Measurements from ENCODE around the gene RNU1-3.
"Not testable (repeated sequence)": the region's sequence is repeated elsewhere in the genome, so short reads cannot be mapped to it uniquely, and the experiment has no call there.

DNA sequence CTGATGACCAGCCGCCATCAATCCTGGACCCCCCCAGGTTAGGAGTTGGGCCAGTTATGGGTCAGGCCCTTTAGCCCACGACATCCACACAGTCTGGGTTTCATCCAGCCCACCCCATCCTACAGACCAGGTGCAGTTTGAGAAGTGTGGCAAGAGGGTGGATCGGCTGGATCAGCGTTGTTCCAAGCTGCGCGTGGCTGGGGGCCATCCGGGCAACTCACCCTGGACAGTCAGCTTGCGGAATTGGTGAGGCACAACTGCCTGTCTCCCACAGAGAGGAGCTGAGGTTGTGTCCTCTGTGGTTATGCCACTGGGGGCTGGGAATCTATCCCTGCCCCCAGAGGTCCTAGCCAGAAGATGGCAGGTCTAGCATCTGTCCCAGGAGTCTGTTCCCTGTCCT is 18.0 kb downstream of the RNU1-3 start:
- TF ChIP-seq EGR1 (IDR thresholded peaks at IDR 0.05; ENCODE audit: low read depth); POLR2A (IDR thresholded peaks at IDR 0.05; ENCODE audit: borderline replicate concordance, extremely low read depth, insufficient read depth, insufficient read length); EZH2 (IDR thresholded peaks at IDR 0.05); YY1 (IDR thresholded peaks at IDR 0.05; ENCODE audit: extremely low read depth, insufficient replicate concordance, low read depth, low read length); CEBPB (IDR thresholded peaks at IDR 0.05; ENCODE audit: low read depth); RAD21 (IDR thresholded peaks at IDR 0.05; ENCODE audit: low read depth); EZH2phosphoT487 (IDR thresholded peaks at IDR 0.05; ENCODE audit: borderline replicate concordance); SIN3A (IDR thresholded peaks at IDR 0.05; ENCODE audit: low read depth); JUND (IDR thresholded peaks at IDR 0.05); ELF1 (IDR thresholded peaks at IDR 0.05; ENCODE audit: borderline replicate concordance, low read depth); ZNF274 (IDR thresholded peaks at IDR 0.05; ENCODE audit: low read depth, low read length); SP1 (IDR thresholded peaks at IDR 0.05; ENCODE audit: low read depth): not testable (repeated sequence)
- TF ChIP-seq, protein P1, sequence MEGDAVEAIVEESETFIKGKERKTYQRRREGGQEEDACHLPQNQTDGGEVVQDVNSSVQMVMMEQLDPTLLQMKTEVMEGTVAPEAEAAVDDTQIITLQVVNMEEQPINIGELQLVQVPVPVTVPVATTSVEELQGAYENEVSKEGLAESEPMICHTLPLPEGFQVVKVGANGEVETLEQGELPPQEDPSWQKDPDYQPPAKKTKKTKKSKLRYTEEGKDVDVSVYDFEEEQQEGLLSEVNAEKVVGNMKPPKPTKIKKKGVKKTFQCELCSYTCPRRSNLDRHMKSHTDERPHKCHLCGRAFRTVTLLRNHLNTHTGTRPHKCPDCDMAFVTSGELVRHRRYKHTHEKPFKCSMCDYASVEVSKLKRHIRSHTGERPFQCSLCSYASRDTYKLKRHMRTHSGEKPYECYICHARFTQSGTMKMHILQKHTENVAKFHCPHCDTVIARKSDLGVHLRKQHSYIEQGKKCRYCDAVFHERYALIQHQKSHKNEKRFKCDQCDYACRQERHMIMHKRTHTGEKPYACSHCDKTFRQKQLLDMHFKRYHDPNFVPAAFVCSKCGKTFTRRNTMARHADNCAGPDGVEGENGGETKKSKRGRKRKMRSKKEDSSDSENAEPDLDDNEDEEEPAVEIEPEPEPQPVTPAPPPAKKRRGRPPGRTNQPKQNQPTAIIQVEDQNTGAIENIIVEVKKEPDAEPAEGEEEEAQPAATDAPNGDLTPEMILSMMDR (IDR thresholded peaks at IDR 0.05 in 2 of 3, conservative IDR thresholded peaks at IDR 0.05 in 1 of 3; ENCODE audit: borderline replicate concordance in 1 of 3, insufficient read depth in 1 of 3, low read depth in 2 of 3, low read length in 2 of 3): not testable (repeated sequence)
- TF ChIP-seq, protein P2, sequence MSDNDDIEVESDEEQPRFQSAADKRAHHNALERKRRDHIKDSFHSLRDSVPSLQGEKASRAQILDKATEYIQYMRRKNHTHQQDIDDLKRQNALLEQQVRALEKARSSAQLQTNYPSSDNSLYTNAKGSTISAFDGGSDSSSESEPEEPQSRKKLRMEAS (IDR thresholded peaks at IDR 0.05): not testable (repeated sequence)

Measured in HCT116 (cell line).